ENCODE measurements around the gene SMG6.
"Not testable (repeated sequence)": the region's sequence is repeated elsewhere in the genome, so short reads cannot be mapped to it uniquely, and the experiment has no call there.

- TF ChIP-seq, protein P1, sequence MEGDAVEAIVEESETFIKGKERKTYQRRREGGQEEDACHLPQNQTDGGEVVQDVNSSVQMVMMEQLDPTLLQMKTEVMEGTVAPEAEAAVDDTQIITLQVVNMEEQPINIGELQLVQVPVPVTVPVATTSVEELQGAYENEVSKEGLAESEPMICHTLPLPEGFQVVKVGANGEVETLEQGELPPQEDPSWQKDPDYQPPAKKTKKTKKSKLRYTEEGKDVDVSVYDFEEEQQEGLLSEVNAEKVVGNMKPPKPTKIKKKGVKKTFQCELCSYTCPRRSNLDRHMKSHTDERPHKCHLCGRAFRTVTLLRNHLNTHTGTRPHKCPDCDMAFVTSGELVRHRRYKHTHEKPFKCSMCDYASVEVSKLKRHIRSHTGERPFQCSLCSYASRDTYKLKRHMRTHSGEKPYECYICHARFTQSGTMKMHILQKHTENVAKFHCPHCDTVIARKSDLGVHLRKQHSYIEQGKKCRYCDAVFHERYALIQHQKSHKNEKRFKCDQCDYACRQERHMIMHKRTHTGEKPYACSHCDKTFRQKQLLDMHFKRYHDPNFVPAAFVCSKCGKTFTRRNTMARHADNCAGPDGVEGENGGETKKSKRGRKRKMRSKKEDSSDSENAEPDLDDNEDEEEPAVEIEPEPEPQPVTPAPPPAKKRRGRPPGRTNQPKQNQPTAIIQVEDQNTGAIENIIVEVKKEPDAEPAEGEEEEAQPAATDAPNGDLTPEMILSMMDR (IDR thresholded peaks at IDR 0.05): not testable (repeated sequence)
- TF ChIP-seq POLR2A (IDR thresholded peaks at IDR 0.05): not testable (repeated sequence)
Observed at GRCh38 chr17:2013220-2013993, 290.2 kb downstream of the SMG6 start.
